Adrenal gland (tissue), 5 donors: Measurements from ENCODE around the gene DLG2.

Experiments used
- POLR2A ChIP-seq, 2 donors: fragments of 450-650 bp; IDR thresholded peaks; one replicate each; pipeline ENCODE4 v1.6.1; 2017; ENCODE audit warnings: antibody characterized with exemption in 2 of 2, mild to moderate bottlenecking in 2 of 2, moderate library complexity in 1 of 2
- TF ChIP-seq, protein P1 (sequence below), 6 experiments: fragments of 450-650 bp in 4 of 6; fragments of 200-600 bp in 2 of 6; sonication (generic) in 1 of 6; IDR thresholded peaks; 1 replicate in 5 of 6; 2 replicates in 1 of 6; pipeline versions ENCODE4 v1.5.1 to v1.8.0; 2016 to 2021; ENCODE audit warnings: antibody characterized with exemption in 6 of 6, mild to moderate bottlenecking in 2 of 6, moderate library complexity in 1 of 6
- donor health status: DM: no; HTN: no; CAD: no.

GRCh38 chr11:85295694-85296271 is 331.4 kb downstream of the DLG2 start:
- TF ChIP-seq, protein P1, sequence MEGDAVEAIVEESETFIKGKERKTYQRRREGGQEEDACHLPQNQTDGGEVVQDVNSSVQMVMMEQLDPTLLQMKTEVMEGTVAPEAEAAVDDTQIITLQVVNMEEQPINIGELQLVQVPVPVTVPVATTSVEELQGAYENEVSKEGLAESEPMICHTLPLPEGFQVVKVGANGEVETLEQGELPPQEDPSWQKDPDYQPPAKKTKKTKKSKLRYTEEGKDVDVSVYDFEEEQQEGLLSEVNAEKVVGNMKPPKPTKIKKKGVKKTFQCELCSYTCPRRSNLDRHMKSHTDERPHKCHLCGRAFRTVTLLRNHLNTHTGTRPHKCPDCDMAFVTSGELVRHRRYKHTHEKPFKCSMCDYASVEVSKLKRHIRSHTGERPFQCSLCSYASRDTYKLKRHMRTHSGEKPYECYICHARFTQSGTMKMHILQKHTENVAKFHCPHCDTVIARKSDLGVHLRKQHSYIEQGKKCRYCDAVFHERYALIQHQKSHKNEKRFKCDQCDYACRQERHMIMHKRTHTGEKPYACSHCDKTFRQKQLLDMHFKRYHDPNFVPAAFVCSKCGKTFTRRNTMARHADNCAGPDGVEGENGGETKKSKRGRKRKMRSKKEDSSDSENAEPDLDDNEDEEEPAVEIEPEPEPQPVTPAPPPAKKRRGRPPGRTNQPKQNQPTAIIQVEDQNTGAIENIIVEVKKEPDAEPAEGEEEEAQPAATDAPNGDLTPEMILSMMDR (IDR thresholded peaks at IDR 0.05), result no peak
- no peak for TF ChIP-seq POLR2A (IDR thresholded peaks at IDR 0.05)
